ENCODE data around the gene GALNT10.

The GALNT10 gene

GRCh38 chr5:154435226-154435625, 244.7 kb downstream of the GALNT10 start:
- Histone ChIP-seq H2BK120ac (ENCODE audit: insufficient read depth, low read length, poor library complexity) (no peak overlapping the region), H3K9me3 (ENCODE audit: insufficient read depth, low read depth, low read length) (peaks cover 1% of the 10 kb centered on the region), H3K9ac (ENCODE audit: low read length) (no peak overlapping the region), H3K4me2 (ENCODE audit: low read length) (no peak overlapping the region), H2AK5ac (ENCODE audit: low read length) (no peak overlapping the region), H3K4me1 (ENCODE audit: control insufficient read depth in 1 of 2, insufficient read depth in 2 of 2, low read length in 2 of 2) (no peaks in the 10 kb centered on the region), H2BK5ac (ENCODE audit: low read depth, low read length, poor library complexity) (no peak overlapping the region), H3K36me3 (ENCODE audit: control insufficient read depth in 1 of 2, insufficient read depth in 2 of 2, low read length in 2 of 2) (peaks cover 14 to 16% of the 10 kb centered on the region in 2 experiments), H3K79me1 (ENCODE audit: low read length) (no peaks in the 10 kb centered on the region), H3K14ac (ENCODE audit: low read length) (no peak overlapping the region), H4K8ac (ENCODE audit: low read depth, low read length) (no peak overlapping the region), H4K91ac (ENCODE audit: low read depth, low read length) (no peak overlapping the region), H3K27me3 (ENCODE audit: insufficient read depth, low read length) (no peaks in the 10 kb centered on the region), H2BK12ac (ENCODE audit: low read length) (no peak overlapping the region), H3K23ac (ENCODE audit: low read length) (no peak overlapping the region), H3K79me2 (ENCODE audit: control insufficient read depth, insufficient read depth, low read length, poor library complexity) (no peaks in the 10 kb centered on the region), H3K4me3 (ENCODE audit: low read depth, low read length) (no peak overlapping the region), H2AFZ (ENCODE audit: insufficient read depth, low read length, poor library complexity) (no peak overlapping the region), H3K4ac (ENCODE audit: low read depth, low read length) (no peak overlapping the region), H3K27ac (ENCODE audit: low read depth, low read length) (no peak overlapping the region), H3K18ac (ENCODE audit: low read length) (no peak overlapping the region), H4K12ac (ENCODE audit: low read depth, low read length) (no peak overlapping the region)
- no peak for DNase-seq
- no CpG with 5 or more reads among the region's 3 CpGs for WGBS (ENCODE audit: extremely low coverage, insufficient coverage, insufficient read length)

GRCh38 chr5:154437281-154437965, 246.9 kb downstream of the GALNT10 start:
- Histone ChIP-seq H3K27me3 (ENCODE audit: insufficient read depth, low read length) (no peaks in the 10 kb centered on the region), H3K36me3 (ENCODE audit: control insufficient read depth in 1 of 2, insufficient read depth in 2 of 2, low read length in 2 of 2) (peaks cover 18 to 24% of the 10 kb centered on the region in 2 experiments)

GRCh38 chr5:154440540-154440939, 250.0 kb downstream of the GALNT10 start:
- H3K36me3 ChIP-seq (ENCODE audit: control insufficient read depth in 1 of 2, insufficient read depth in 2 of 2, low read length in 2 of 2) = peaks cover 16 to 23% of the 10 kb centered on the region in 2 experiments
- H3K4me1 ChIP-seq (ENCODE audit: control insufficient read depth in 1 of 2, insufficient read depth in 2 of 2, low read length in 2 of 2) = peaks cover 4% of the 10 kb centered on the region in 2 experiments
- H2AK5ac ChIP-seq (ENCODE audit: low read length) = no peak overlapping the region
- no peak overlapping the region for H2BK120ac ChIP-seq (ENCODE audit: insufficient read depth, low read length, poor library complexity)
- no CpG with 5 or more reads among the region's 5 CpGs for WGBS (ENCODE audit: extremely low coverage, insufficient coverage, insufficient read length)
- no peak overlapping the region for H3K4me2 ChIP-seq (ENCODE audit: low read length)
- no peak overlapping the region for H3K9ac ChIP-seq (ENCODE audit: low read length)
- H3K23ac ChIP-seq (ENCODE audit: low read length) = no peak overlapping the region
- H3K27me3 ChIP-seq (ENCODE audit: insufficient read depth, low read length) = no peaks in the 10 kb centered on the region
- H4K8ac ChIP-seq (ENCODE audit: low read depth, low read length) = no peak overlapping the region
- DNase-seq = no peak
- peaks cover 5% of the 10 kb centered on the region for H3K79me1 ChIP-seq (ENCODE audit: low read length)
- H4K91ac ChIP-seq (ENCODE audit: low read depth, low read length) = no peak overlapping the region
- H3K4ac ChIP-seq (ENCODE audit: low read depth, low read length) = no peak overlapping the region
- no peak overlapping the region for H3K18ac ChIP-seq (ENCODE audit: low read length)
- H3K27ac ChIP-seq (ENCODE audit: low read depth, low read length) = no peak overlapping the region
- H3K4me3 ChIP-seq (ENCODE audit: low read depth, low read length) = no peak overlapping the region
- no peak overlapping the region for H2BK12ac ChIP-seq (ENCODE audit: low read length)
- no peak overlapping the region for H3K14ac ChIP-seq (ENCODE audit: low read length)
- H2BK5ac ChIP-seq (ENCODE audit: low read depth, low read length, poor library complexity) = no peak overlapping the region
- peaks cover 5% of the 10 kb centered on the region for H3K79me2 ChIP-seq (ENCODE audit: control insufficient read depth, insufficient read depth, low read length, poor library complexity)
- no peak overlapping the region for H2AFZ ChIP-seq (ENCODE audit: insufficient read depth, low read length, poor library complexity)
- H3K9me3 ChIP-seq (ENCODE audit: insufficient read depth, low read depth, low read length) = no peaks in the 10 kb centered on the region
- H4K12ac ChIP-seq (ENCODE audit: low read depth, low read length) = no peak overlapping the region

More at GRCh38 chr5:154437281-154437965, 246.9 kb downstream of the GALNT10 start:
- DNase-seq = no peak
- Histone ChIP-seq H2AFZ (ENCODE audit: insufficient read depth, low read length, poor library complexity) (no peak overlapping the region), H3K23ac (ENCODE audit: low read length) (no peak overlapping the region), H4K8ac (ENCODE audit: low read depth, low read length) (no peak overlapping the region), H3K9me3 (ENCODE audit: insufficient read depth, low read depth, low read length) (peaks cover 1% of the 10 kb centered on the region), H3K9ac (ENCODE audit: low read length) (no peak overlapping the region), H3K4ac (ENCODE audit: low read depth, low read length) (no peak overlapping the region), H2BK5ac (ENCODE audit: low read depth, low read length, poor library complexity) (no peak overlapping the region), H4K91ac (ENCODE audit: low read depth, low read length) (no peak overlapping the region), H3K4me2 (ENCODE audit: low read length) (no peak overlapping the region), H2BK120ac (ENCODE audit: insufficient read depth, low read length, poor library complexity) (no peak overlapping the region), H3K14ac (ENCODE audit: low read length) (no peak overlapping the region), H3K18ac (ENCODE audit: low read length) (no peak overlapping the region), H2BK12ac (ENCODE audit: low read length) (no peak overlapping the region), H2AK5ac (ENCODE audit: low read length) (no peak overlapping the region), H4K12ac (ENCODE audit: low read depth, low read length) (no peak overlapping the region), H3K4me1 (ENCODE audit: control insufficient read depth in 1 of 2, insufficient read depth in 2 of 2, low read length in 2 of 2) (no peaks in the 10 kb centered on the region), H3K79me1 (ENCODE audit: low read length) (no peaks in the 10 kb centered on the region), H3K79me2 (ENCODE audit: control insufficient read depth, insufficient read depth, low read length, poor library complexity) (no peaks in the 10 kb centered on the region), H3K27ac (ENCODE audit: low read depth, low read length) (no peak overlapping the region), H3K4me3 (ENCODE audit: low read depth, low read length) (no peak overlapping the region)
- WGBS (ENCODE audit: extremely low coverage, insufficient coverage, insufficient read length) = no CpG with 5 or more reads among the region's 5 CpGs

GRCh38 chr5:154442801-154443200, 252.3 kb downstream of the GALNT10 start:
- no peak overlapping the region for H3K23ac ChIP-seq (ENCODE audit: low read length)
- no peak overlapping the region for H2BK12ac ChIP-seq (ENCODE audit: low read length)
- no peak overlapping the region for H3K4me2 ChIP-seq (ENCODE audit: low read length)
- peaks cover 12% of the 10 kb centered on the region for H3K79me1 ChIP-seq (ENCODE audit: low read length)
- no CpG with 5 or more reads among the region's 1 CpG for WGBS (ENCODE audit: extremely low coverage, insufficient coverage, insufficient read length)
- no peak overlapping the region for H3K4ac ChIP-seq (ENCODE audit: low read depth, low read length)
- no peak overlapping the region for H3K18ac ChIP-seq (ENCODE audit: low read length)
- H2BK120ac ChIP-seq (ENCODE audit: insufficient read depth, low read length, poor library complexity) = no peak overlapping the region
- no peak overlapping the region for H3K27ac ChIP-seq (ENCODE audit: low read depth, low read length)
- H4K91ac ChIP-seq (ENCODE audit: low read depth, low read length) = no peak overlapping the region
- H3K4me1 ChIP-seq (ENCODE audit: control insufficient read depth in 1 of 2, insufficient read depth in 2 of 2, low read length in 2 of 2) = peaks cover 4% of the 10 kb centered on the region in 2 experiments
- no peaks in the 10 kb centered on the region for H3K9me3 ChIP-seq (ENCODE audit: insufficient read depth, low read depth, low read length)
- no peak overlapping the region for H3K9ac ChIP-seq (ENCODE audit: low read length)
- H4K12ac ChIP-seq (ENCODE audit: low read depth, low read length) = no peak overlapping the region
- H3K36me3 ChIP-seq (ENCODE audit: control insufficient read depth in 1 of 2, insufficient read depth in 2 of 2, low read length in 2 of 2) = peaks cover 9 to 18% of the 10 kb centered on the region in 2 experiments
- H2BK5ac ChIP-seq (ENCODE audit: low read depth, low read length, poor library complexity) = no peak overlapping the region
- H4K8ac ChIP-seq (ENCODE audit: low read depth, low read length) = no peak overlapping the region
- no peak overlapping the region for H3K14ac ChIP-seq (ENCODE audit: low read length)
- DNase-seq = no peak
- peaks cover 14% of the 10 kb centered on the region for H3K79me2 ChIP-seq (ENCODE audit: control insufficient read depth, insufficient read depth, low read length, poor library complexity)
- no peak overlapping the region for H2AFZ ChIP-seq (ENCODE audit: insufficient read depth, low read length, poor library complexity)
- no peak overlapping the region for H2AK5ac ChIP-seq (ENCODE audit: low read length)
- H3K4me3 ChIP-seq (ENCODE audit: low read depth, low read length) = no peak overlapping the region
- H3K27me3 ChIP-seq (ENCODE audit: insufficient read depth, low read length) = no peaks in the 10 kb centered on the region
